ENCODE results near the gene PRKCA. TPM values are rescaled to one million over a fixed set of nuclear protein-coding genes. Genes with fewer than 3 reads are reported as not detected.

The PRKCA gene
- total and polyA plus RNA-seq, 2 donors (not counting 3 experiments of a cell fraction or from before 2014, with no cell fraction given) = 7.5 to 34.2 TPM

DNA sequence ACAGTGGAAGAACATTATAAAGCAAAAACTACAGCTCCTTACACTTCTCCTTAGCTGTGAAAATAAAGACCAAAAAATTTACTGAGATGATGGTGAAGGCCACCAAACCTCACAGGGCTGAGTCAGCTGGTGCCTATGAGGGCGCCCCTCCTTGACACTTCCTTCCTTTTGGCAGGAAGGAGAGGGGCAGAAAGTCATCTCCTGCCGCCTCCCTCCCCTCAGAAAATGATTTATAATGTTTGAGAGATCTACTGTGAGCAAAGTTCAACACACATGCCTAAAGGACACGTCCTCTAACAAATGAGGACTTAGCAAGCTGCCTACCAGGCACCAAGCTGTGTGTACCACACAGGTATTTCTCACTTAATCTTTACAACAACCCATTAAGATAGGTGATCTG, 245.7 kb downstream of the PRKCA start:
- H3K79me2 ChIP-seq (ENCODE audit: control insufficient read depth, insufficient read depth, low read length) = peaks cover 2% of the 10 kb centered on the region
- no peaks in the 10 kb centered on the region for H3K9me1 ChIP-seq (replicated peaks; ENCODE audit: control insufficient read depth, extremely low read depth, insufficient read depth, low read length)
- H3K9ac ChIP-seq (replicated peaks; ENCODE audit: extremely low read depth, insufficient read depth, low read length) = no peak overlapping the region
- intact Hi-C loops (cut with micrococcal nuclease) = loop anchor here (2.0 kb wide), 1 partner anchor 17 kb away; no protein-coding TSS in a partner anchor
- no peaks in the 10 kb centered on the region for H4K20me1 ChIP-seq (replicated peaks; ENCODE audit: control insufficient read depth, extremely low read depth, insufficient read depth, low read length)
- DNase-seq (ENCODE audit: low read depth, low spot score) = peak; percentile 46
- ChIA-PET CTCF (interaction anchor here (0.7 to 1.6 kb wide), 6 partner anchors 8 to 293 kb away, joined by 3 to 5 read pairs (median 4); no protein-coding TSS in a partner anchor), POLR2A (no interaction called here)
- no peak overlapping the region for H3K4me3 ChIP-seq (replicated peaks in 1 of 3; ENCODE audit: insufficient read depth in 1 of 3, low read depth in 1 of 3, low read length in 3 of 3)
- no peak overlapping the region for H2AFZ ChIP-seq (ENCODE audit: low read depth, low read length)
- peaks cover 46% of the 10 kb centered on the region for H3K4me1 ChIP-seq (ENCODE audit: control insufficient read depth, extremely low read depth, insufficient read depth, low read length)
- BruUV-seq (replicated peaks) = no TSS peak
- H3K27me3 ChIP-seq (ENCODE audit: control insufficient read depth in 2 of 2, insufficient read depth in 2 of 2, low read length in 2 of 2) = no peaks in the 10 kb centered on the region
- H3K4me2 ChIP-seq (ENCODE audit: insufficient read depth, low read length) = peak overlapping the region; percentile 52
- H3K27ac ChIP-seq (ENCODE audit: insufficient read depth, low read depth, low read length) = peak overlapping the region; percentile 62
- dilution Hi-C loops (cut with MboI; ENCODE audit: extremely low pct_ligation_motif_present, low sequenced_read_pairs) = no loop called here
- H3K36me3 ChIP-seq (ENCODE audit: control insufficient read depth in 2 of 2, extremely low read depth in 1 of 2, insufficient read depth in 2 of 2, low read length in 2 of 2) = no peaks in the 10 kb centered on the region
- H3K9me3 ChIP-seq (replicated peaks; ENCODE audit: control insufficient read depth, insufficient read depth, low read length) = no peaks in the 10 kb centered on the region
- peak; percentile 57 for TF ChIP-seq GATA2 (IDR thresholded peaks at IDR 0.05; ENCODE audit: insufficient read depth, insufficient read length, low read depth, low read length)
- no peak for TF ChIP-seq EZH2 (IDR thresholded peaks at IDR 0.05; ENCODE audit: borderline replicate concordance, low read depth, low read length, severe bottlenecking)
- TF ChIP-seq POLR2A (IDR thresholded peaks at IDR 0.05; ENCODE audit: low read depth, low read length) = no peak
- TF ChIP-seq, protein P1, sequence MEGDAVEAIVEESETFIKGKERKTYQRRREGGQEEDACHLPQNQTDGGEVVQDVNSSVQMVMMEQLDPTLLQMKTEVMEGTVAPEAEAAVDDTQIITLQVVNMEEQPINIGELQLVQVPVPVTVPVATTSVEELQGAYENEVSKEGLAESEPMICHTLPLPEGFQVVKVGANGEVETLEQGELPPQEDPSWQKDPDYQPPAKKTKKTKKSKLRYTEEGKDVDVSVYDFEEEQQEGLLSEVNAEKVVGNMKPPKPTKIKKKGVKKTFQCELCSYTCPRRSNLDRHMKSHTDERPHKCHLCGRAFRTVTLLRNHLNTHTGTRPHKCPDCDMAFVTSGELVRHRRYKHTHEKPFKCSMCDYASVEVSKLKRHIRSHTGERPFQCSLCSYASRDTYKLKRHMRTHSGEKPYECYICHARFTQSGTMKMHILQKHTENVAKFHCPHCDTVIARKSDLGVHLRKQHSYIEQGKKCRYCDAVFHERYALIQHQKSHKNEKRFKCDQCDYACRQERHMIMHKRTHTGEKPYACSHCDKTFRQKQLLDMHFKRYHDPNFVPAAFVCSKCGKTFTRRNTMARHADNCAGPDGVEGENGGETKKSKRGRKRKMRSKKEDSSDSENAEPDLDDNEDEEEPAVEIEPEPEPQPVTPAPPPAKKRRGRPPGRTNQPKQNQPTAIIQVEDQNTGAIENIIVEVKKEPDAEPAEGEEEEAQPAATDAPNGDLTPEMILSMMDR (IDR thresholded peaks at IDR 0.05; ENCODE audit: extremely low read depth in 1 of 2, insufficient read depth in 1 of 2, low read depth in 1 of 2, low read length in 2 of 2) = no peak
- TF ChIP-seq JUN (IDR thresholded peaks at IDR 0.05; ENCODE audit: borderline replicate concordance, insufficient read depth, insufficient read length, low read depth) = no peak
- TF ChIP-seq MYC (IDR thresholded peaks at IDR 0.05; ENCODE audit: low read depth, low read length) = no peak
- TF ChIP-seq, protein P2, sequence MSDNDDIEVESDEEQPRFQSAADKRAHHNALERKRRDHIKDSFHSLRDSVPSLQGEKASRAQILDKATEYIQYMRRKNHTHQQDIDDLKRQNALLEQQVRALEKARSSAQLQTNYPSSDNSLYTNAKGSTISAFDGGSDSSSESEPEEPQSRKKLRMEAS (IDR thresholded peaks at IDR 0.05; ENCODE audit: insufficient read depth, insufficient read length) = no peak
- TF ChIP-seq POLR2AphosphoS5 (IDR thresholded peaks at IDR 0.05; ENCODE audit: insufficient read depth, low read depth, low read length) = no peak
- peak; percentile 78 for TF ChIP-seq FOS (IDR thresholded peaks at IDR 0.05; ENCODE audit: borderline replicate concordance, insufficient read depth, low read length)
- FAIRE-seq = peak; percentile 77

Data from endothelial cell of umbilical vein (primary cell).